Motor neuron (in vitro differentiated cells): ENCODE results near the gene SH3PXD2B. TPM values are rescaled to one million over a fixed set of nuclear protein-coding genes. Genes with fewer than 3 reads are reported as not detected.

ENCODE experiments used
- ATAC-seq, 8 experiments: fragments of 200-7000 bp; cut with Tn5 transposase; replicated peaks in 6 of 8; 2 replicates each; pipeline ENCODE4 v1.8.0; 2021; ENCODE audit warnings: mild to moderate bottlenecking in 8 of 8, moderate library complexity in 8 of 8
- H3K27ac ChIP-seq, 2 donors: fragments of 250-450 bp; sonication (Bioruptor Pico); 2 replicates each; pipeline ENCODE4 v1.9.0; 2021; ENCODE audit warnings: antibody characterized with exemption in 2 of 2, mild to moderate bottlenecking in 2 of 2, moderate library complexity in 1 of 2
- H3K4me1 ChIP-seq, 2 donors: fragments of 250-450 bp; sonication (Bioruptor Pico); replicated peaks in 1 of 2; 2 replicates each; pipeline ENCODE4 v1.6.1; 2021; ENCODE audit warnings: antibody characterized with exemption in 2 of 2, mild to moderate bottlenecking in 2 of 2, moderate library complexity in 1 of 2
- H3K4me3 ChIP-seq, 5 donors: fragments of 250-450 bp; sonication (Bioruptor Pico); 2 replicates each; pipeline ENCODE4 v1.9.0; 2021; ENCODE audit warnings: antibody characterized with exemption in 5 of 5, mild to moderate bottlenecking in 5 of 5, moderate library complexity in 4 of 5
- WGBS, 10 experiments: fragments of 450-650 bp; shearing (Covaris generic); methylation state at CpG; one replicate each; pipeline ENCODE4 v1.0.0; 2022; 5-methylcytosine and 5-hydroxymethylcytosine counted together
- in situ Hi-C, 9 experiments: fragments of 400-800 bp; cut with MboI; loops; one replicate each; pipeline ENCODE4 v1.15.0; 2021; ENCODE audit warnings: low sequenced_read_pairs in 9 of 9, low pct_unique_long_range_greater_than_20kb in 2 of 9; ENCODE audit not compliant: unreplicated experiment in 9 of 9
- total RNA-seq, 8 experiments: library from RNA; unstranded; fragments of 300-600 nt; gene quantifications; 2 replicates each; pipeline versions ENCODE4 v1.2.3 to v1.2.4, GENCODE V29; 2022

The SH3PXD2B gene
- total RNA-seq, 8 experiments from 2014 or later, result 18.0 to 35.7 (median 24.3) TPM

GRCh38 chr5:172429201-172429940 is 25.0 kb downstream of the SH3PXD2B start:
- 0 to 89% (median 84%) methylated on average over 2 to 3 of the region's 8 CpGs; no CpG with 5 or more reads in 6 of the 10 experiments for WGBS, 10 experiments
- H3K27ac ChIP-seq, result no peak overlapping the region
- peak in 2 of 8 experiments; percentile 58 to 66 for ATAC-seq

GRCh38 chr5:172428224-172429166 is 25.8 kb downstream of the SH3PXD2B start:
- ATAC-seq, result peak in 2 of 8 experiments; percentile 22 to 48
- Histone ChIP-seq H3K4me1 (peaks cover 13 to 15% of the 10 kb centered on the region in 2 donors), H3K4me3 (no peak overlapping the region), H3K27ac (no peak overlapping the region)
- in situ Hi-C loops, result no loop called here
- 32 to 100% (median 94%) methylated on average over 3 to 10 of the region's 12 CpGs; no CpG with 5 or more reads in 2 of the 10 experiments for WGBS, 10 experiments

More at GRCh38 chr5:172429201-172429940, 25.0 kb downstream of the SH3PXD2B start:
- in situ Hi-C loops, result no loop called here
- H3K4me1 ChIP-seq, result peaks cover 13 to 15% of the 10 kb centered on the region in 2 donors
- no peak overlapping the region for H3K4me3 ChIP-seq

DNA sequence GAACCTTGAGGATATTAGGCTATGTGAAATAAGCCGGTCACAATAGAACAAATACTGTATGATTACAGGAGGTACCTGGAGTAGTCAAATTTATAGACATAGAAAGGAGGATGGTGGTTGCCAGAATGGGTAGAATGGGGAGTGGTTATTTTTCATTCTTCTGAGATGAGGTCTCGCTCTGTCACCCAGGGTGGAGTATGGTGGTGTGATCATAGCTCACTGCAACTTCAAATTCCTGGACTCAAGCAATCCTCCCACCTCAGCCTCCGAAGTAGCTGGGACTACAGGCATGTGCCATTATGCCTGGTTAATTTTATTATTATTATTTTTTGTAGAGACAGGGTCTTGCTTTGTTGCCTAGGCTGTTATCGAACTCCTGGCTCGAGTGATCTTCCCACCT is 27.1 kb downstream of the SH3PXD2B start:
- no peak overlapping the region for H3K27ac ChIP-seq
- ATAC-seq, result peak in 1 of 8 experiments; percentile 31
- WGBS, 10 experiments, result 82 to 100% (median 97%) methylated on average over 1 to 5 of the region's 5 CpGs; no CpG with 5 or more reads in 3 of the 10 experiments
- no peak overlapping the region for H3K4me3 ChIP-seq
- in situ Hi-C loops, result no loop called here
- H3K4me1 ChIP-seq, result peaks cover 13 to 15% of the 10 kb centered on the region in 2 donors

GRCh38 chr5:172426086-172426485 is 28.2 kb downstream of the SH3PXD2B start:
- Histone ChIP-seq H3K27ac (no peak overlapping the region), H3K4me3 (no peak overlapping the region), H3K4me1 (peaks cover 15 to 16% of the 10 kb centered on the region in 2 donors)
- peak in 1 of 8 experiments; percentile 7 for ATAC-seq
- in situ Hi-C loops, result no loop called here
- WGBS, 10 experiments, result 33 to 100% (median 80%) methylated on average over 1 to 4 of the region's 7 CpGs; no CpG with 5 or more reads in 2 of the 10 experiments

DNA sequence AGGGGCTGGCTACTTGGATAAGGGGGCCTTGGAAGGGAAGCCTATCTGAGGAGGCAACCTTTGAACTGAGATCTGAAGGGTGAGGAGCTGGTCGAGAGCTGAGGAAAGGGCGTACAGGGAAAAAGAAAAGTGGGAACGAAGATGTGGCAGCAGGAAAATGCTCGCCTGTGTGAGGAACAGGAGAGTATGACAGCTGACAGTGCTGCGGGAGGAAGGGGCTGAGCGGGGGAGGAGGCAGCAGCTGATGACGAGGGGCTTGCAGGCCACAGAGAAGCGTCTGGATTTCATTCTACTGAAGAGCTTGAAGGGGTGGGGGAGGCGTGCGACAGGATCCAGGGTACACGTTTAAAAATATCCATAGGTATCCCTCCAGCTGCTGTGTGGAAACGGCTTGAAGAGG is 28.9 kb downstream of the SH3PXD2B start:
- peaks cover 17 to 21% of the 10 kb centered on the region in 2 donors for H3K4me1 ChIP-seq
- ATAC-seq, result peak in 1 of 8 experiments; percentile 30
- H3K4me3 ChIP-seq, result no peak overlapping the region
- in situ Hi-C loops, result no loop called here
- no peak overlapping the region for H3K27ac ChIP-seq
- WGBS, 10 experiments, result 54 to 96% (median 88%) methylated on average over 2 to 9 of the region's 12 CpGs; no CpG with 5 or more reads in 5 of the 10 experiments

DNA sequence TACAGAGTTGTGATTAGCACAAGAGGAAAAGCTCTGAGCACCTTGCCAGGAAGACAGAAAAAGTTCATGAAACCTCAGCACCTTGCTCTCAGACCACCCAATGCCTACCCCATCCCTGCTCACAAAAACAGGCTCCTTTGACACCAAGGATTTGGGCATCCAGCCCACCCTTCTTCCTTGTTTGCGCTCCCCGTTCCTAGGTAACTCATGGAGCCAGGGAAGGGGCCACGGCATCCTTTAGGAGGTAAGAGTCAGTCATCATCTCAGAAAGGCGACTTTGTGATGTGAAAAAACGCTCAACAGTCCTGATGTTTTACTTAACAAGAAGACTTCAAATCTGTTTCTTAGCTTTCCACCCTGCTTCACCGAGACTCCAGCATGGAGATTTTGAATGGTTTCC is 29.5 kb downstream of the SH3PXD2B start:
- H3K4me1 ChIP-seq, result peaks cover 21 to 23% of the 10 kb centered on the region in 2 donors
- no peak overlapping the region for H3K27ac ChIP-seq
- H3K4me3 ChIP-seq, result no peak overlapping the region
- 75 to 100% (median 93%) methylated on average over 2 to 6 of the region's 6 CpGs; no CpG with 5 or more reads in 3 of the 10 experiments for WGBS, 10 experiments
- ATAC-seq, result no peak
- in situ Hi-C loops, result no loop called here

GRCh38 chr5:172424111-172424490 is 30.2 kb downstream of the SH3PXD2B start:
- in situ Hi-C loops, result no loop called here
- H3K4me1 ChIP-seq, result peaks cover 27 to 30% of the 10 kb centered on the region in 2 donors
- no peak for ATAC-seq
- H3K4me3 ChIP-seq, result no peak overlapping the region
- H3K27ac ChIP-seq, result no peak overlapping the region
- WGBS, 10 experiments, result 80 to 100% (median 100%) methylated on average over 1 to 3 of the region's 3 CpGs; no CpG with 5 or more reads in 3 of the 10 experiments

GRCh38 chr5:172423379-172424110 is 30.8 kb downstream of the SH3PXD2B start:
- H3K4me1 ChIP-seq, result peaks cover 27 to 34% of the 10 kb centered on the region in 2 donors
- ATAC-seq, result no peak
- H3K27ac ChIP-seq, result no peak overlapping the region
- H3K4me3 ChIP-seq, result no peak overlapping the region
- in situ Hi-C loops, result no loop called here
- 82 to 100% (median 92%) methylated on average over 2 to 12 of the region's 20 CpGs; no CpG with 5 or more reads in 2 of the 10 experiments for WGBS, 10 experiments

DNA sequence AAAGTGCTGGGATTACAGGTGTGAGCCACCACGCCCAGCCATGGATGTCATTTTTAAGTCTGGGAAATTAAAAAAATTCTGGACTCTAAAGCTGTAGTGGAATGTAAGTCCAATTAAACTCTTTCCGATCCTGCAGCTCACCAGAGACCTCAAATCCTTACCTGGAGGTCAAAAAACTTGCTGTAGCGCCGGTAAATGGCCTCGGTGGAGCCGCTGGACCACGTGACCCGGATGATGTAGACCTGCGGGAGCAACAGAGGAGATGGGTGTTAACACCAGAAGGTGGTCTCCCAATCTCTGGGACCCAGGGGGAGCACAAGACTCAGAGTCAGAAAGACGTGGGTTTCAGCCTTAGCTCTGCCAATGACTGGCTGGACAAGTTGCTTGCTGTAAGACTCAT is 32.1 kb downstream of the SH3PXD2B start:
- Histone ChIP-seq H3K4me1 (peaks cover 27 to 34% of the 10 kb centered on the region in 2 donors), H3K27ac (no peak overlapping the region), H3K4me3 (no peak overlapping the region)
- in situ Hi-C loops, result no loop called here
- no peak for ATAC-seq
- WGBS, 10 experiments, result 88 to 100% (median 95%) methylated on average over 2 to 8 of the region's 10 CpGs; no CpG with 5 or more reads in 5 of the 10 experiments

- ATAC-seq, result no peak
- no peak overlapping the region for H3K27ac ChIP-seq
- WGBS, 10 experiments, result 35 to 100% (median 85%) methylated on average over 1 to 7 of the region's 7 CpGs
- no peak overlapping the region for H3K4me3 ChIP-seq
- in situ Hi-C loops, result no loop called here
- peaks cover 18 to 26% of the 10 kb centered on the region in 2 donors for H3K4me1 ChIP-seq
These were observed 33.3 kb downstream of the SH3PXD2B start for GRCh38 chr5:172421020-172421419.

DNA sequence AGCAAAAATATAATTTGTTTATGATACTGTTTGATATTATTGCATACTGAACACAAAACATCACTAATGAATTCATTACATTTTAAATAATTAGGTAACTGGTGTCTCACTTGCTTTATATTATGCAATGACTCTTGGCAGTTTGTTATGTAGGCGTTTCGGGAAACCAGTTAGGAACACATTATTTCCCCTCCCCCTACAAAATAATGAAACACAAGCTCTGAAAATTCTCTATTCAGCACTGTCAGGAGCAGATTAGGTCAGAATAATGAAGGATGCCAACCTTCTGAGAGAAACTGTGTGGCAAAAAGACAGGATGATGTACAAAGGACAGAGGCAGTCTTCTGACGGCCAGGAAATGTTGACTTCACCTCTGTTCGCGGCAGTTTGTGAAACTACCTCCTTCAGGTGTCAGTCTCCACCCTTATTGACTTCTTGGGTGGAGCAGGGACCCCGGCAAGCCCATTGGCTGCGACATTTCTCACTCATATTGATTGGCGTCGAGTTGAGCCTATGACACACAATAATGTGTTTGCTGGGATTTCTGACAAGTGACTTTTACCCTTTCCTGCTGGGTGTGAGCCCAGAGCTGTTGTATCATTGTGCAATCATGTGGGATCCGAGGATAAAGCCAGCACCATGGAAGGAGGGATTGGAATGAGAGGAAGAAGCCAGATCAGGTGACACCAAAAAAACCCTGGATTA is 33.9 kb downstream of the SH3PXD2B start:
- WGBS, 10 experiments, result 14 to 100% (median 90%) methylated on average over 1 to 10 of the region's 10 CpGs; no CpG with 5 or more reads in 3 of the 10 experiments
- in situ Hi-C loops, result no loop called here
- Histone ChIP-seq H3K4me1 (peaks cover 18 to 24% of the 10 kb centered on the region in 2 donors), H3K27ac (no peak overlapping the region), H3K4me3 (no peak overlapping the region)
- peak in 5 of 8 experiments; percentile 9 to 47 (median 24) for ATAC-seq
